D721Med (cell line): ENCODE data around the gene ZNF626.
"Not testable (repeated sequence)": the region's sequence is repeated elsewhere in the genome, so short reads cannot be mapped to it uniquely, and the experiment has no call there.

Experiments
- DNase-seq: peaks from one replicate; pipeline ENCODE4 v3.0.0; 2011; ENCODE audit warnings: low spot score; ENCODE audit not compliant: insufficient read length
- FAIRE-seq: peaks from 2 replicates; lab custom pipeline; 2011; peaks lifted over from hg19 to GRCh38; lab: Jason Lieb, UNC
- CTCF ChIP-seq: IDR thresholded peaks from 2 replicates; pipeline ENCODE4 v1.5.1; 2012; ENCODE audit warnings: mild to moderate bottlenecking, control low read depth; ENCODE audit not compliant: insufficient read depth; ENCODE audit errors: missing control alignments

The ZNF626 gene

GRCh38 chr19:20661150-20661819 lies at the start of gene ZNF626:
Gene ZNF626 (minus strand): TSS chr19:20661571. CDS start chr19:20661446, 125 bp downstream.
- DNase-seq (peak; percentile 81), FAIRE-seq (peak; percentile 92)
- no peak for TF ChIP-seq CTCF

DNA sequence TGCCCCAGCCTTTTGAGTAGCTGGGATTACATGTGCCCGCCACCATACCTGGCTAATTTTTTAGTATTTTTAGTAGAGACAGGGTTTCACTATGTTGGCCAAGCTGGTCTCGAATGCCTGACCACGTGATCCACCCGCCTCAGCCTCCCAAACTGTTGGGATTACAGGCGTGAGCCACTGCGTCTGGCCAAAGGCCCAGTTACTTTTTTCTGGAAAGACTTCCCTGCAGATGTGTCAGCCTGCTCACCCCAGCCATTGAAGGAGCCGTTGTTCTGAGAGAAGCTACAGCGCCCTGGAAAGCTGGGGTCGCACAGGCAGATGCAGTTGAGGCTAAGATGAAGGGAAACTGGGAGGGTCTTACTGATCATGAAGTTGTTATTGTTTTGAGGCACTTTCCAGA lies 7.9 kb upstream of the ZNF626 start:
- FAIRE-seq (no peak), DNase-seq (no peak)
- TF ChIP-seq CTCF = no peak

GRCh38 chr19:20667281-20667680 lies 5.9 kb upstream of the ZNF626 start:
- DNase-seq (no peak), FAIRE-seq (no peak)
- TF ChIP-seq CTCF = no peak

GRCh38 chr19:20664901-20665781 lies 3.8 kb upstream of the ZNF626 start:
- FAIRE-seq (peak; percentile 91), DNase-seq (peak; percentile 78)
- TF ChIP-seq CTCF = no peak

- FAIRE-seq, DNase-seq: not testable (repeated sequence)
Measured at GRCh38 chr19:20664475-20664874, 3.1 kb upstream of the ZNF626 start.

DNA sequence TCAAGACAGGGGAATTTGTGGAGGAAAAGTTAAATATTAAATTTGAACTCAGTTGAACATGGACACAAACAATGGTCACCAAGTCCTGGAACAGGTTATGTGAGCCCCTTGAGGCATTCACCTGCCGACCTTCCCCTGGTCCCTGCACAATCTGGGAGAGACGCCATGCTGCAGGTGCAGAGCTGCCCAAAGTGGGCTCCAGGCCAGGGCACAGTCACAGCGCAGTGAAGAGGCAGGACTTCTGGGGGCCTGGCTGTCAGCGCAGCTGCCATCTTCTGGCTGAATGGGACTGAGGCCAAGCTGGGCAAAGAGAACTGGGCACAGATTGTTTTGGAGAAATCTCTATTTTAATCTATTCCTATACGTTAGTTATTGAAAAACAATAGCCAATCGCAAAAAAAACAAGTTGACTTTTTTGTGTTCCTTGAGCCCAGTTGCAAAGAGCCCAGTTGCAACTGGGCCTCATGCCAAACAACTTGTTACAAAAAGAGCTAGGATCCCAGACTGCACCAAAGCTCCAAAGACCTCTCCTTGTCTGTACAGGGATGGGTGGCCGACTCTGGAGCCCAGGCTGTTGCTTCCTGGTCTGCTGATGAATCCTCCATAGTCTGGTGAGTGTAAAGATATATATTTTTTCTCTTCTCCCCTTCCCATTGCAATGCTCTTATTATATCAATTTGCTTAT lies 1.2 kb upstream of the ZNF626 start:
- no peak for DNase-seq
- FAIRE-seq = no peak
- no peak for TF ChIP-seq CTCF

DNA sequence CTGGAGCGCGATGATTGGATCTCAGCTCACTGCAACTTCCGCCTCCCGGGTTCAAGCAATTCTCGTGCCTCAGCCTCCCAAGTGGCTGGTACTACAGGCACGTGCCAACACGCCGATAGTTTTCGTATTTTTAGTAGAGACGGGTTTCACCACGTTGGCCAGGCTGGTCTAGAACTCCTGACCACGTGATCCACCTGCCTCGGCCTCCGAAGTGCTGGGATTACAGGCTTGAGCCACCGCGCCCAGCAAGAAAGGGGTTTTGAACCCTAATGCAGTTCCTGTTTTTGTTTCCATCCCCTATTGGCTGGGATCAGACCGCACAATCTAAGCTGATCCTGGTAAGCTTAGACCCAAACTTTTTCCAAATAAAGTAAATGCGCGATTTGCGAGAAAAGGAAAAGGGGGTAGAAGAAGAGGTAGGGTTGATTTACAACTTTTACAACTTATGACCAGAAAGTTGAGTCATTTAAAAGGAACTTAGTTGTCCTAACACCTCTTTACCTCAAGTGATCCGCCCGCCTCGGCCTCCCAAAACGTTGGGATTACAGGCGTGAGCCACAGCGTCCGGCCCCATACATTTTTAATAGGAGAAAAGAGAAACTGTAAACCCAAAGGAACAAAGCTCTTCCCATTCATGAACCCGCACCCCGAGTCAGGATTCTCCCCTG lies 764 bp downstream of the ZNF626 start:
- no peak for TF ChIP-seq CTCF
- DNase-seq (no peak), FAIRE-seq (no peak)
